CD8-positive, alpha-beta memory T cell (primary cell): ENCODE data around the gene TMEM98. TPM values are rescaled to one million over a fixed set of nuclear protein-coding genes. Genes with fewer than 3 reads are reported as not detected.
"Not testable (repeated sequence)": the region's sequence is repeated elsewhere in the genome, so short reads cannot be mapped to it uniquely, and the experiment has no call there.

Experiments used
- CTCF ChIA-PET: fragments of 350-600 bp; sonication (Branson Sonifier 250); formaldehyde crosslinking; loops from one replicate; lab custom pipeline; 2021; ENCODE audit warnings: antibody characterized with exemption; lab: Charles Lee
- POLR2A ChIA-PET: fragments of 350-600 bp; sonication (Branson Sonifier 250); formaldehyde crosslinking; loops from one replicate; lab custom pipeline; 2021; ENCODE audit warnings: antibody characterized with exemption; lab: Charles Lee
- DNase-seq, 5 donors: peaks; one replicate each; pipeline versions ENCODE4 v3.0.0 to v3.0.0-alpha.2; 2020 to 2022; ENCODE audit warnings: mixed read lengths in 1 of 5
- H3K27ac ChIP-seq: one replicate; pipeline ENCODE4 v1.7.0; 2013; ENCODE audit warnings: low read depth, mild to moderate bottlenecking, low read length, moderate library complexity
- H3K27me3 ChIP-seq: 2 replicates; pipeline ENCODE4 v1.7.0; 2013; ENCODE audit warnings: low read length, mild to moderate bottlenecking; ENCODE audit not compliant: insufficient read depth, poor library complexity, severe bottlenecking
- H3K36me3 ChIP-seq: 2 replicates; pipeline ENCODE4 v1.7.0; 2013; ENCODE audit warnings: mild to moderate bottlenecking, low read length, moderate library complexity; ENCODE audit not compliant: insufficient read depth
- H3K4me1 ChIP-seq: 2 replicates; pipeline ENCODE4 v1.7.0; 2013; ENCODE audit warnings: mild to moderate bottlenecking, low read length, moderate library complexity; ENCODE audit not compliant: insufficient read depth
- H3K4me3 ChIP-seq: 2 replicates; pipeline ENCODE4 v1.7.0; 2013; ENCODE audit warnings: mild to moderate bottlenecking, low read length
- H3K9me3 ChIP-seq: 2 replicates; pipeline ENCODE4 v1.7.0; 2013; ENCODE audit warnings: mild to moderate bottlenecking, low read length
- H3K27ac Mint-ChIP-seq, 8 donors: one replicate each; pipeline ENCODE4 v1.8.0; 2020 to 2021; ENCODE audit warnings: mixed read lengths in 8 of 8, mild to moderate bottlenecking in 6 of 8, inconsistent platforms in 3 of 8, moderate library complexity in 3 of 8
- H3K27me3 Mint-ChIP-seq, 2 donors: one replicate each; pipeline ENCODE4 v1.8.0; 2020 to 2021; ENCODE audit warnings: mixed read lengths in 2 of 2, mild to moderate bottlenecking in 1 of 2, moderate library complexity in 1 of 2
- H3K36me3 Mint-ChIP-seq, 3 donors: one replicate each; pipeline ENCODE4 v1.8.0; 2020 to 2021; ENCODE audit warnings: mixed read lengths in 3 of 3, inconsistent platforms in 1 of 3, mild to moderate bottlenecking in 1 of 3
- H3K4me1 Mint-ChIP-seq, 3 donors: one replicate each; pipeline ENCODE4 v1.8.0; 2020 to 2021; ENCODE audit warnings: mixed read lengths in 3 of 3, inconsistent platforms in 1 of 3, mild to moderate bottlenecking in 1 of 3
- H3K4me3 Mint-ChIP-seq, 7 donors: one replicate each; pipeline ENCODE4 v1.8.0; 2020 to 2021; ENCODE audit warnings: mixed read lengths in 7 of 7, mild to moderate bottlenecking in 6 of 7, moderate library complexity in 4 of 7, inconsistent platforms in 2 of 7
- H3K9me3 Mint-ChIP-seq, 5 donors: one replicate each; pipeline ENCODE4 v1.8.0; 2020 to 2022; ENCODE audit warnings: mixed read lengths in 5 of 5, mild to moderate bottlenecking in 3 of 5, moderate library complexity in 2 of 5, inconsistent platforms in 1 of 5
- polyA plus RNA-seq: library from polyadenylated mRNA; unstranded; fragments of 300-500 nt; fragmentation: Illumina TruSeq; gene quantifications from one replicate; pipeline ENCODE4 v1.2.3, GENCODE V29; 2021
- total RNA-seq, 2 experiments: library from RNA; stranded (reverse); gene quantifications; one replicate each; pipeline ENCODE4 v1.2.3, GENCODE V29; 2021

The TMEM98 gene
- total and polyA plus RNA-seq, 3 experiments from 2014 or later, result 0.22 to 0.26 TPM; not detected in 1

DNA sequence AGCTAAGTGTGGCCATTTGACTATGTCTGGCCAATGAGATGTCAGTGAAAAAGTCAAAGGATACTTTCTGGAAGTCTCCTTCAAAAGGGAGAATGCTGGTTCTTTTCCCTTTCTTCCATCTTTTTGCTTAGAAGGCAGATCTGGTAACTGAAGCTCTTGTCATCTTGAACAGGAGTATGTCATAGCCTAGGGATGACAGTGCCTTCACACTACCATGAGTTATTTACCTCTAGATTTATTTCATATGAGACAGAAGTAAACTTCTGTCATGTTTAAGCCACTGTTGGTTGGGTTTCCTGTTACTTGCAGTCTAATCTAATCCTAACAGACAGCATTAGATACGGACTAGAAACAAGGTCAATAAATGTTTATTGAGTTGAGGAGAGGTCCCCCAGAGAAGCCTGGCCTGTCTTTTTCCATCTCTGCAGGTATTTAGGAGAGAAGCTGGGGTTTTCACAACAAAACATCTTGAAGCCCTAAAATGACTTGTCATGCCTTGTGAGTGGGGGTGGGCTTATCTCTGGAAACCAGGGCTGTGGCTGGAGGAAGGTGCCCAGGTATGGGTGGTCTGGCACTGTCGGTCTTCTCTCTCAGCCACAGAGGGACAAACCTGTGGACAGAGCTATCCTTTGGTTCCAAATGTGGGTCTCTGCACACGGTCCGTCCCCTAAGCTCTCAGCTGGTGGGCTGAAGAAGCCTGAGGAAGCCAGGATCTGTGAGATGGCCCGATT lies 28.5 kb downstream of the TMEM98 start:
- ChIA-PET POLR2A (no interaction called here), CTCF (no interaction called here)
- H3K27ac ChIP-seq, result no peak overlapping the region
- DNase-seq, result no peak
- no peaks in the 10 kb centered on the region for H3K9me3 ChIP-seq
- H3K27me3 Mint-ChIP-seq, result peaks cover 11 to 59% of the 10 kb centered on the region in 2 donors
- no peaks in the 10 kb centered on the region for H3K4me1 ChIP-seq
- no peak overlapping the region for H3K4me3 ChIP-seq
- no peaks in the 10 kb centered on the region for H3K27me3 ChIP-seq
- H3K9me3 Mint-ChIP-seq, result peaks cover 0 to 2% (median 0%) of the 10 kb centered on the region in 5 donors
- no peak overlapping the region for H3K4me3 Mint-ChIP-seq
- H3K36me3 ChIP-seq, result no peaks in the 10 kb centered on the region
- no peaks in the 10 kb centered on the region for H3K4me1 Mint-ChIP-seq
- H3K36me3 Mint-ChIP-seq, result peaks cover 0 to 2% (median 0%) of the 10 kb centered on the region in 3 donors
- no peak overlapping the region for H3K27ac Mint-ChIP-seq

DNA sequence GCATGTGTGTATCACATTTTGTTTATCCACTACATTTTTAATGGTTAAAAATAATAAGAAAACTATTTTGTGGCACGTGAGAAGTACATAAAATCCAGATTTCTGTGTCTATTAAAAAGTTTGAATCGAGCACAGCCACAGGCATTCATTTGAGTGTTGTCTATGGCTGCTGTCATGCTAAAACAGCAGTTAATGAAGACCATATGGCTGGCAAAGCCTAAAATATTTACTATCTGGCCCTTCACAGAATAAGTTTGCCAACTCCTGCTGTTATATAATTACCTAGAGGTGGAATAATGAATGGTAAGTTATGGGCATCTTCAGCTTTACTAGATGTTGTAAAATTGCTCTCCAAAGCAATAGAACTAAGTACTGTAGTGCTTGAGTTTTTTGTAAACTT lies 30.5 kb downstream of the TMEM98 start:
- Histone ChIP-seq H3K27ac (no peak overlapping the region), H3K4me1 (no peaks in the 10 kb centered on the region), H3K9me3 (no peaks in the 10 kb centered on the region), H3K4me3 (no peak overlapping the region), H3K36me3 (no peaks in the 10 kb centered on the region), H3K27me3 (no peaks in the 10 kb centered on the region)
- peaks cover 0 to 2% (median 0%) of the 10 kb centered on the region in 5 donors for H3K9me3 Mint-ChIP-seq
- POLR2A ChIA-PET, result no interaction called here
- peaks cover 9 to 57% of the 10 kb centered on the region in 2 donors for H3K27me3 Mint-ChIP-seq
- DNase-seq, result no peak
- CTCF ChIA-PET, result no interaction called here
- peaks cover 0 to 2% (median 0%) of the 10 kb centered on the region in 3 donors for H3K36me3 Mint-ChIP-seq
- H3K27ac Mint-ChIP-seq, result no peak overlapping the region
- H3K4me3 Mint-ChIP-seq, result no peak overlapping the region
- H3K4me1 Mint-ChIP-seq, result no peaks in the 10 kb centered on the region

GRCh38 chr17:32960815-32961214 lies 32.9 kb downstream of the TMEM98 start:
- Mint-ChIP-seq H3K9me3 (peaks cover 0 to 2% (median 0%) of the 10 kb centered on the region in 5 donors), H3K27ac (no peak overlapping the region), H3K4me1 (no peaks in the 10 kb centered on the region), H3K4me3 (no peak overlapping the region), H3K36me3 (peaks cover 0 to 2% (median 0%) of the 10 kb centered on the region in 3 donors), H3K27me3 (peaks cover 14 to 63% of the 10 kb centered on the region in 2 donors)
- Histone ChIP-seq H3K4me3 (no peak overlapping the region), H3K9me3 (no peaks in the 10 kb centered on the region), H3K36me3 (no peaks in the 10 kb centered on the region), H3K27me3 (no peaks in the 10 kb centered on the region), H3K27ac (no peak overlapping the region), H3K4me1 (no peaks in the 10 kb centered on the region)
- ChIA-PET POLR2A (no interaction called here), CTCF (no interaction called here)
- no peak for DNase-seq

DNA sequence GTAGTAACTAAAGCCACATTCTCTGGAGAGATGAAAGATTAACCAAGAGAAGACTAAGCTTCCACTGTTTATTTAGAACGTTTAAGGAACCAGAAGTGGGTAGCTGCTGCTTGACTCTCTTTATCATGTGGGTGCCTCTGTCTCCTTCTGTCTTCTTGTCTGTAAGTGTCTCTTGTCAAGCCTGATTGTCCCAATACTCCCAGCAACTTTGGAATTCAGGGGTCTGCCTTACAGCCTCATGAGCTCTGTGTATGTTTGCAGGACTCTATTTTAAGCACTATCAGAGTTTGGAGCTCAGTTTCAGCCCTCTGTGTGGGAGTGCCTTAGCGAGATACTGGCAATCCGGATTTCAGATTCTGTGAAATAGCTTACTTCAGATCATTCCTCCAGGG lies 34.4 kb downstream of the TMEM98 start:
- no peaks in the 10 kb centered on the region for H3K4me1 ChIP-seq
- Mint-ChIP-seq H3K4me1 (no peaks in the 10 kb centered on the region), H3K9me3 (peaks cover 0 to 2% (median 0%) of the 10 kb centered on the region in 5 donors), H3K36me3 (peaks cover 0 to 2% (median 0%) of the 10 kb centered on the region in 3 donors), H3K27me3 (peaks cover 14 to 55% of the 10 kb centered on the region in 2 donors), H3K4me3 (no peak overlapping the region), H3K27ac (no peak overlapping the region)
- no peak for DNase-seq
- no peaks in the 10 kb centered on the region for H3K27me3 ChIP-seq
- H3K27ac ChIP-seq, result no peak overlapping the region
- H3K9me3 ChIP-seq, result no peaks in the 10 kb centered on the region
- ChIA-PET CTCF (no interaction called here), POLR2A (no interaction called here)
- no peak overlapping the region for H3K4me3 ChIP-seq
- H3K36me3 ChIP-seq, result no peaks in the 10 kb centered on the region

DNA sequence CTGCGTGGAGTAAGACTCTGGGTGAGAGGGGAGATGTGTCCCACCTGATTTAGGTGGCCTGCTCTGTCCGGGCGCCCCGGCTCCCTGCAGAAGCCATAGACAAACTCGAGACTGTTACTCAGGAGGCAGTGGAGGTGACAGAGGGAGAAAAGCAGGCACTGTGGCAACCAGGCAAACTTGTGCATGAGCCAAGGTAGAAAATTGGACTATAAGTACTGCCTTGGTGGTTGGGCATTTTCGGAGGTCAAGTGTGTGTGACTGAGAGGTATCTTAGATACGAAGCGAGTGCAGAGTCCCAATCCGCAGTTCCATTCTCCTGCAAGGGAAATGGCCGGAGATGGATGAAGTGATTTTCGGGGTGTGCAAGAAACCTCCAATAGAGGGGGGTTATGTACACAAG lies 36.6 kb downstream of the TMEM98 start:
- Histone ChIP-seq H3K27ac (no peak overlapping the region), H3K9me3 (no peaks in the 10 kb centered on the region), H3K36me3 (no peaks in the 10 kb centered on the region), H3K27me3 (no peaks in the 10 kb centered on the region), H3K4me1 (no peaks in the 10 kb centered on the region), H3K4me3 (no peak overlapping the region)
- peaks cover 14 to 46% of the 10 kb centered on the region in 2 donors for H3K27me3 Mint-ChIP-seq
- no peaks in the 10 kb centered on the region for H3K4me1 Mint-ChIP-seq
- no peaks in the 10 kb centered on the region for H3K36me3 Mint-ChIP-seq
- ChIA-PET CTCF (no interaction called here), POLR2A (no interaction called here)
- no peak for DNase-seq
- no peak overlapping the region for H3K27ac Mint-ChIP-seq
- peaks cover 0 to 2% (median 2%) of the 10 kb centered on the region in 5 donors for H3K9me3 Mint-ChIP-seq
- no peak overlapping the region for H3K4me3 Mint-ChIP-seq

DNA sequence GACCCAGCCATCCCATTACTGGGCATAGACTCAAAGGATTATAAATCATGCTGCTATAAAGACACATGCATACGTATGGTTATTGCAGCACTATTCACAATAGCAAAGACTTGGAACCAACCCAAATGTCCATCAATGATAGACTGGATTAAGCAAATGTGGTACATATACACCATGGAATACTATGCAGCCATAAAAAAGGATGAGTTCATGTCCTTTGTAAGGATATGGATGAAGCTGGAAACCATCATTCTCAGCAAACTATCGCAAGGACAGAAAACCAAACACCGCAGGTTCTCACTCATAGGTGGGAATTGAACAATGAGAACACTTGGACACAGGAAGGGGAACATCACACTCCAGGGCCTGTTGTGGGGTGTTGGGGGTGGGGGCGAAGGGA lies 41.3 kb downstream of the TMEM98 start:
- CTCF ChIA-PET, H3K4me1 Mint-ChIP-seq, H3K36me3 Mint-ChIP-seq: not testable (repeated sequence)

DNA sequence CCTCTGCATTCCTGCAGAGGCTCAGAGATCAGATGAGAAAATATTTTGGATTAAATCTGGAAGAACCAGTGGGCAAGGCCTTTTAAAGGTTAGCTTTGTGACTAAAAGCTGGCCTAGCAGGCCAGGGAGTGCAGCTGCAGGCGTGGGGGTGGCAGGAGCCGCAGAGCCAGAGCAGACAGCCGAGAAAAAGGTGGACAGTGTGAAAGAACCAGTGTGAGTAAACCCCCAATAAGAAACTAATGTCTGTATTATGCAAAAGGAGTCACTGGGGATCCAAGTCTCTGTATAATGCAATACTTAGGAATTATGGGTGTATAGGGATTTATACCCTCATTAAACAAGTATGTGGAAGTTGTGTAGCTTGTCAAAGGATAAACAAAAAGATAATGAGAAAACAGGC lies 42.3 kb downstream of the TMEM98 start:
- CTCF ChIA-PET, result no interaction called here
- Mint-ChIP-seq H3K4me3 (no peak overlapping the region), H3K27me3 (peaks cover 0 to 4% of the 10 kb centered on the region in 2 donors), H3K36me3 (no peaks in the 10 kb centered on the region), H3K9me3 (peaks cover 0 to 8% (median 2%) of the 10 kb centered on the region in 5 donors), H3K27ac (no peak overlapping the region), H3K4me1 (peaks cover 0 to 9% (median 3%) of the 10 kb centered on the region in 3 donors)
- DNase-seq, result no peak
- H3K4me1 ChIP-seq, result no peaks in the 10 kb centered on the region
- H3K9me3 ChIP-seq, result no peaks in the 10 kb centered on the region
- H3K4me3 ChIP-seq, result no peak overlapping the region
- no peaks in the 10 kb centered on the region for H3K36me3 ChIP-seq
- H3K27me3 ChIP-seq, result no peaks in the 10 kb centered on the region
- POLR2A ChIA-PET, result no interaction called here
- H3K27ac ChIP-seq, result no peak overlapping the region

More for the DNA sequence above, 41.3 kb downstream of the TMEM98 start:
- H3K27ac Mint-ChIP-seq, H3K36me3 ChIP-seq, H3K4me3 ChIP-seq, H3K27me3 ChIP-seq, H3K27ac ChIP-seq, POLR2A ChIA-PET, DNase-seq, H3K4me1 ChIP-seq, H3K4me3 Mint-ChIP-seq, H3K9me3 Mint-ChIP-seq, H3K9me3 ChIP-seq: not testable (repeated sequence)
- H3K27me3 Mint-ChIP-seq, result peaks cover 8 to 14% of the 10 kb centered on the region in 2 donors

- Mint-ChIP-seq H3K27me3 (no peaks in the 10 kb centered on the region), H3K4me1 (peaks cover 0 to 9% (median 3%) of the 10 kb centered on the region in 3 donors), H3K9me3 (peaks cover 0 to 8% (median 2%) of the 10 kb centered on the region in 5 donors), H3K4me3 (no peak overlapping the region), H3K27ac (no peak overlapping the region), H3K36me3 (no peaks in the 10 kb centered on the region)
- DNase-seq, result no peak
- H3K4me1 ChIP-seq, result no peaks in the 10 kb centered on the region
- no peaks in the 10 kb centered on the region for H3K9me3 ChIP-seq
- no peak overlapping the region for H3K27ac ChIP-seq
- H3K36me3 ChIP-seq, result no peaks in the 10 kb centered on the region
- ChIA-PET POLR2A (no interaction called here), CTCF (no interaction called here)
- no peak overlapping the region for H3K4me3 ChIP-seq
- H3K27me3 ChIP-seq, result no peaks in the 10 kb centered on the region
These were observed 43.2 kb downstream of the TMEM98 start for GRCh38 chr17:32971171-32971570.
